OCI-LY3 (cell line): ENCODE measurements around the gene NCDN.
A peak's percentile ranks its signal among the peaks of the same experiment; 100 is the strongest.

Experiments
- H2AFZ ChIP-seq: fragments of 200-600, 300-600 bp; shearing (Covaris generic); 2 replicates; pipeline ENCODE4 v1.6.0; 2014; ENCODE audit warnings: antibody characterized with exemption, low read depth, low read length
- H3K27ac ChIP-seq: fragments of 200-600, 300-600 bp; sonication (generic); 2 replicates; pipeline ENCODE4 v1.5.1; 2014; ENCODE audit warnings: mild to moderate bottlenecking, low read length, moderate library complexity, mixed read lengths
- H3K27me3 ChIP-seq: fragments of 200-600, 300-600 bp; sonication (generic); 2 replicates; pipeline ENCODE4 v1.6.1; 2014; ENCODE audit warnings: low read depth, low read length, mixed read lengths
- H3K36me3 ChIP-seq: fragments of 200-600, 300-600 bp; sonication (generic); replicated peaks from 2 replicates; pipeline ENCODE3; 2014; ENCODE audit warnings: low read depth, low read length, mixed read lengths
- H3K4me1 ChIP-seq: fragments of 300-600, 200-600 bp; sonication (generic); 2 replicates; pipeline ENCODE4 v1.6.1; 2014; ENCODE audit warnings: low read length, mixed read lengths
- H3K4me2 ChIP-seq: fragments of 200-600, 300-600 bp; sonication (generic); 2 replicates; pipeline ENCODE4 v1.6.1; 2014; ENCODE audit warnings: low read length, mixed read lengths
- H3K4me3 ChIP-seq: fragments of 300-600, 200-600 bp; sonication (generic); 2 replicates; pipeline ENCODE4 v1.5.1; 2014; ENCODE audit warnings: antibody characterized with exemption, mild to moderate bottlenecking, low read length, moderate library complexity
- H3K79me2 ChIP-seq: fragments of 300-600, 200-600 bp; shearing (Covaris generic); 2 replicates; pipeline ENCODE4 v1.6.1; 2014; ENCODE audit warnings: mild to moderate bottlenecking, low read length, mixed read lengths
- H3K9ac ChIP-seq: fragments of 300-600, 200-600 bp; shearing (Covaris generic); 2 replicates; pipeline ENCODE4 v1.6.0; 2014; ENCODE audit warnings: mild to moderate bottlenecking, low read length, moderate library complexity
- H3K9me3 ChIP-seq: fragments of 200-600, 300-600 bp; shearing (Covaris generic); 2 replicates; pipeline ENCODE4 v1.6.1; 2014; ENCODE audit warnings: low read length, mixed read lengths; ENCODE audit not compliant: insufficient read depth
- H4K20me1 ChIP-seq: fragments of 200-600, 300-600 bp; sonication (generic); 2 replicates; pipeline ENCODE4 v1.6.1; 2016; ENCODE audit warnings: low read length, mixed read lengths; ENCODE audit not compliant: insufficient read depth
- EZH2phosphoT487 ChIP-seq: fragments of 200-600 bp; shearing (Covaris generic); IDR thresholded peaks from 2 replicates; pipeline ENCODE4 v1.6.1; 2018; ENCODE audit warnings: antibody characterized with exemption, mixed run types, low read depth
- TF ChIP-seq, protein P1 (sequence below): fragments of 200-600, 300-600 bp; sonication (generic); IDR thresholded peaks from 2 replicates; pipeline ENCODE4 v1.5.1; 2014; ENCODE audit warnings: antibody characterized with exemption, low read length, low read depth

The NCDN gene

DNA sequence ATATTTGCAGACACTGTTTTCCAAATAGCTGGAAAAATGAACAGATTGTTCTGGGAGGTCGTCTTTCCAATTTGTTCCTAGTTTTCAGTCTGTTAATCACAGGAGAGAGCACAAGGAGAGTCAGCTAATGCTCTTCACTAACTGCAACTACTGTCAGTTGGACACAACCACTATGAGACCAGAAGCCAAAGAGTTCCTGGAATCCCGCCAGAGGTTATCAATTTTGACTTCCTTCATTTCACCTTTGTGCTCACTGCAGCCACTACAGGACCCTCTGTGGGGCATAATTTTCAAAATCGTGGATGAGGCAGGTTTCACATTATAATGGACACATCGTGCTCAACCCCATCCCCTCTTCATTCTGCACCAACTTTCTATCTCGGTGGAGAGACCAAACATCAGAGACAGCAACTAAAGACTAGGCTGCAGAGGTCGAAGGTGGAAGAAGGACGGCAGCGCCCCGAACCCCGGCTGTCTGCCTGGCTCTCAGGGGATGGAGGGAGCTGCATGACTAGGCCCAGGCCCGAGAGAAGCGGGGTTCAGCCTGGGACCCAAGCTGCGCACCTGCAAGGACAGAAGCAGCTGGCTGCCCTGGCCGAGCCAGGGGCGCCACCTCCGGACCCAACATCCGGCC, 998 bp upstream of the NCDN start:
- H3K4me1 ChIP-seq: peaks cover 16% of the 10 kb centered on the region
- TF ChIP-seq, protein P1, sequence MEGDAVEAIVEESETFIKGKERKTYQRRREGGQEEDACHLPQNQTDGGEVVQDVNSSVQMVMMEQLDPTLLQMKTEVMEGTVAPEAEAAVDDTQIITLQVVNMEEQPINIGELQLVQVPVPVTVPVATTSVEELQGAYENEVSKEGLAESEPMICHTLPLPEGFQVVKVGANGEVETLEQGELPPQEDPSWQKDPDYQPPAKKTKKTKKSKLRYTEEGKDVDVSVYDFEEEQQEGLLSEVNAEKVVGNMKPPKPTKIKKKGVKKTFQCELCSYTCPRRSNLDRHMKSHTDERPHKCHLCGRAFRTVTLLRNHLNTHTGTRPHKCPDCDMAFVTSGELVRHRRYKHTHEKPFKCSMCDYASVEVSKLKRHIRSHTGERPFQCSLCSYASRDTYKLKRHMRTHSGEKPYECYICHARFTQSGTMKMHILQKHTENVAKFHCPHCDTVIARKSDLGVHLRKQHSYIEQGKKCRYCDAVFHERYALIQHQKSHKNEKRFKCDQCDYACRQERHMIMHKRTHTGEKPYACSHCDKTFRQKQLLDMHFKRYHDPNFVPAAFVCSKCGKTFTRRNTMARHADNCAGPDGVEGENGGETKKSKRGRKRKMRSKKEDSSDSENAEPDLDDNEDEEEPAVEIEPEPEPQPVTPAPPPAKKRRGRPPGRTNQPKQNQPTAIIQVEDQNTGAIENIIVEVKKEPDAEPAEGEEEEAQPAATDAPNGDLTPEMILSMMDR: no peak
- no peak for TF ChIP-seq EZH2phosphoT487

DNA sequence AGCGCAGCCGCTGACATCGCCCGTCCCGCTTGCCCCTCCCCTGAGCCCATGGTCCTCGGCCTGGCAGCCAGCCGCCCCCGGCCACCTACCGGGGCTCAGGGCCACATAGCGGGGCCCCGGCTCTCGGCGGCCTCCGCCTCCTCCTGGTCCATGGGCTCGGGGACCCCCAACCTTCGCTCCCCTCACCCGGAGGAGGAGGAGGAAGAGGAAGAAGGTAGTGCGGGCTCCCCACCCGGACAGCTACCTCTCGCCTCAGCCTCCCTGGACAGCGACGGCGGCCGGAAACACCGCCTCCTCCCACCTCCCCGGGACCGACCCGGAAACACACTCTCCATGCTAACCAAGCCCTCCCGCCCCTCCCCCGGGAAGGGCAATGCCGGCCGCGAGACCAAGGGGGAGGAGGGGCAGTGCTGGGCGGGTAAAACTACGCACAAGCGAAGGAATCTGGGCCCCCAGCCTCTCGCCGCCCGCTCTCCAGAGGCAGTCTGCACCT, 435 bp upstream of the NCDN start, which contains the start of gene KIAA0319L:
Gene KIAA0319L (minus strand): TSS at position 286 of the 493 bp plus-strand sequence. CDS start 2,912 bp downstream, outside the sequence.
- Histone ChIP-seq H3K9ac (peak within 1 kb of the TSS; percentile 81), H4K20me1 (no peaks in the 10 kb centered on the region), H3K27ac (peak within 1 kb of the TSS; percentile 66), H3K36me3 (peaks cover 2% of the 10 kb centered on the region), H3K4me2 (peak within 1 kb of the TSS; percentile 97), H3K9me3 (no peaks in the 10 kb centered on the region), H3K79me2 (peaks cover 30% of the 10 kb centered on the region), H3K4me1 (peaks cover 16% of the 10 kb centered on the region), H3K4me3 (peak within 1 kb of the TSS; percentile 97), H3K27me3 (no peaks in the 10 kb centered on the region), H2AFZ (peak within 1 kb of the TSS; percentile 69; the same call in 1 of the 2 replicates)
- TF ChIP-seq, protein P1: no peak
- TF ChIP-seq EZH2phosphoT487: no peak

More for the DNA sequence above, 998 bp upstream of the NCDN start:
- H3K9me3 ChIP-seq: no peaks in the 10 kb centered on the region
- no peaks in the 10 kb centered on the region for H4K20me1 ChIP-seq
- H3K4me3 ChIP-seq: peak overlapping the region; percentile 97
- H3K27me3 ChIP-seq: no peaks in the 10 kb centered on the region
- peaks cover 30% of the 10 kb centered on the region for H3K79me2 ChIP-seq
- H3K4me2 ChIP-seq: peak overlapping the region; percentile 97
- 0 out of 2 replicates have a peak overlapping the region, but pooled peaks have one; percentile 69 for H2AFZ ChIP-seq
- peaks cover 2% of the 10 kb centered on the region for H3K36me3 ChIP-seq
- peak overlapping the region; percentile 81 for H3K9ac ChIP-seq
- H3K27ac ChIP-seq: peak overlapping the region; percentile 66

DNA sequence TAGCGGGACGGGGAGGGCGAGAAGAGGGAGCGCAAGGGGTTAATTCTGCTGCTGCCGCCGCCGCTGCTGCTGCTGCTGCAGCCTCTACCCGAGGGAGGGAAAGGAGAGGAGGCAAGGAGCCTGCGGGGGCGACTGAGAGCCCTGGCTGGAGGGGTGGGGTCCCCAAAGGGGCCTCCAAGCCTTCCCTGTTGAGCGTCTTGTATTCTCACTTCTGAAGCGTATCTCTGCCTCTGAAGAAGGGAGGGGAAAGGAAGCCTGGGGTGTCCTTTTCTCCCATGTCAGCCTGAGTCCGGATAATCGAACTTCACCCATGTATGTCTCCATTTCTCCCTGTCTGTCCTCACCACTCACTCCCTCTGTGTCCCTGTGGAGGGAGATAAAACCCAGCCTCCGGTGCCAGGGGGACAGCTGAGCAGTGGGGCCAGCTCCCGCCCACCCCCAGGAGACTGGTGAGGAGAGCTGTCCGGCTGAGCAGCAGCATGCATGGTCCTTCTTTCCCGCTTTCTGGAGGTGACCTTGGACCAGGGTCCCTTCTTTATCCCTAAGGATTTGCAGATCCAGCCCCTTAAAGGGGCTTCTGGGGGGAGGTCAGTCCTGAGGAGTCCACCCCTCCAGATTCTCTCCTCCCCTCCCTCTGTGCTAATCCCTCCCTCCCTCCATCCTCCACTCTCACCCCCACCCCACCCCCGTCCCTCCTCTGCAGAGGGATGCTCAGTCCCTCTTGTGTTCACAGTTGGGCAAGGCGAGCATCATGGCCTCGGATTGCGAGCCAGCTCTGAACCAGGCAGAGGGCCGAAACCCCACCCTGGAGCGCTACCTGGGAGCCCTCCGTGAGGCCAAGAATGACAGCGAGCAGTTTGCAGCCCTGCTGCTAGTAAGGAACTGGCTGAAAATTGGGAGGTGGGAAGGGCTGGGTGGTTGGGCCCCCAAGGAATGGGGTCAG, 1.0 kb downstream of the NCDN start:
- H3K9me3 ChIP-seq: no peaks in the 10 kb centered on the region
- H3K36me3 ChIP-seq: no peaks in the 10 kb centered on the region
- H3K9ac ChIP-seq: peak overlapping the region; percentile 75
- peak overlapping the region; percentile 97 for H3K4me3 ChIP-seq
- H3K27ac ChIP-seq: no peak overlapping the region
- no peaks in the 10 kb centered on the region for H4K20me1 ChIP-seq
- TF ChIP-seq, protein P1: no peak
- no peak for TF ChIP-seq EZH2phosphoT487
- H2AFZ ChIP-seq: no peak overlapping the region
- no peaks in the 10 kb centered on the region for H3K27me3 ChIP-seq
- H3K4me2 ChIP-seq: peak overlapping the region; percentile 90
- peaks cover 16% of the 10 kb centered on the region for H3K4me1 ChIP-seq
- peaks cover 30% of the 10 kb centered on the region for H3K79me2 ChIP-seq
